ENCODE results near the gene HOTAIR. TPM values are rescaled to one million over a fixed set of nuclear protein-coding genes. Genes with fewer than 3 reads are reported as not detected.

HOTAIR gene
- total RNA-seq, 1 donor from 2014 or later, result not detected

- ATAC-seq (ENCODE audit: low read depth) (no peak), DNase-seq (no peak)
- CTCF ChIA-PET, result no interaction called here
- no peaks in the 10 kb centered on the region for H3K36me3 Mint-ChIP-seq (ENCODE audit: low read depth)
- peaks cover 4% of the 10 kb centered on the region for H3K9me3 Mint-ChIP-seq
- H3K4me3 Mint-ChIP-seq, result no peak overlapping the region
- TF ChIP-seq, protein P1, sequence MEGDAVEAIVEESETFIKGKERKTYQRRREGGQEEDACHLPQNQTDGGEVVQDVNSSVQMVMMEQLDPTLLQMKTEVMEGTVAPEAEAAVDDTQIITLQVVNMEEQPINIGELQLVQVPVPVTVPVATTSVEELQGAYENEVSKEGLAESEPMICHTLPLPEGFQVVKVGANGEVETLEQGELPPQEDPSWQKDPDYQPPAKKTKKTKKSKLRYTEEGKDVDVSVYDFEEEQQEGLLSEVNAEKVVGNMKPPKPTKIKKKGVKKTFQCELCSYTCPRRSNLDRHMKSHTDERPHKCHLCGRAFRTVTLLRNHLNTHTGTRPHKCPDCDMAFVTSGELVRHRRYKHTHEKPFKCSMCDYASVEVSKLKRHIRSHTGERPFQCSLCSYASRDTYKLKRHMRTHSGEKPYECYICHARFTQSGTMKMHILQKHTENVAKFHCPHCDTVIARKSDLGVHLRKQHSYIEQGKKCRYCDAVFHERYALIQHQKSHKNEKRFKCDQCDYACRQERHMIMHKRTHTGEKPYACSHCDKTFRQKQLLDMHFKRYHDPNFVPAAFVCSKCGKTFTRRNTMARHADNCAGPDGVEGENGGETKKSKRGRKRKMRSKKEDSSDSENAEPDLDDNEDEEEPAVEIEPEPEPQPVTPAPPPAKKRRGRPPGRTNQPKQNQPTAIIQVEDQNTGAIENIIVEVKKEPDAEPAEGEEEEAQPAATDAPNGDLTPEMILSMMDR (IDR thresholded peaks at IDR 0.05), result no peak
- peaks cover 76% of the 10 kb centered on the region for H3K27me3 Mint-ChIP-seq
- POLR2A ChIA-PET, result interaction anchor here (0.8 kb wide), 1 partner anchor 8 kb away, joined by 4 read pairs; the partner anchor contains the start of gene HOXC10
- intact Hi-C loops (cut with micrococcal nuclease), result no loop called here
- peaks cover 15% of the 10 kb centered on the region for H3K4me1 Mint-ChIP-seq
- no peak overlapping the region for H3K27ac Mint-ChIP-seq
These were observed 1.5 kb upstream of the HOTAIR start for GRCh38 chr12:53976172-53976822.

- ATAC-seq (ENCODE audit: low read depth) (no peak), DNase-seq (no peak)
- intact Hi-C loops (cut with micrococcal nuclease), result loop anchor here (2.0 kb wide), 2 partner anchors 15 to 19 kb away; no protein-coding TSS in a partner anchor
- CTCF ChIA-PET, result no interaction called here
- peak overlapping the region; percentile 63 for H3K4me3 Mint-ChIP-seq
- peaks cover 15% of the 10 kb centered on the region for H3K4me1 Mint-ChIP-seq
- TF ChIP-seq, protein P1 (IDR thresholded peaks at IDR 0.05), result no peak
- POLR2A ChIA-PET, result interaction anchor here (0.8 kb wide), 1 partner anchor 9 kb away, joined by 4 read pairs; the partner anchor contains the start of gene HOXC10
- H3K27ac Mint-ChIP-seq, result peak overlapping the region; percentile 50
- no peaks in the 10 kb centered on the region for H3K36me3 Mint-ChIP-seq (ENCODE audit: low read depth)
- H3K27me3 Mint-ChIP-seq, result peaks cover 76% of the 10 kb centered on the region
- peaks cover 4% of the 10 kb centered on the region for H3K9me3 Mint-ChIP-seq
These were observed 862 bp upstream of the HOTAIR start for GRCh38 chr12:53975479-53976152.

DNA sequence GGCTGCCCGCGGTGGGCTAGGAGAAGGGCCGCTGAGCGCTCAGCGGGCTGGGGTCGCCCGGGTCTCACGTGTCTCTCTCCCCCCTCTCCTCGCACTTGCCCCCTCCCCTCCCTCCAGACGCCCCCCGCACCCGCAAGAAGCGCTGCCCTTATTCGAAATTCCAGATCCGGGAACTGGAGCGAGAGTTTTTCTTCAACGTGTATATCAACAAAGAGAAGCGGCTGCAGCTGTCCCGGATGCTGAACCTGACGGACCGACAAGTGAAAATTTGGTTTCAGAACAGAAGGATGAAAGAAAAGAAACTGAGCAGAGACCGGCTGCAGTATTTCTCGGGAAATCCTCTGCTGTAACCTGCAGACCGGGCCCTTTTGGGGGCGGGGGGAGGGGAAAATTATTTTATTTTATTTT is 314 bp upstream of the HOTAIR start:
- Mint-ChIP-seq H3K9me3 (peaks cover 4% of the 10 kb centered on the region), H3K4me3 (peak overlapping the region; percentile 63), H3K36me3 (ENCODE audit: low read depth) (no peaks in the 10 kb centered on the region), H3K4me1 (peaks cover 15% of the 10 kb centered on the region), H3K27me3 (peaks cover 76% of the 10 kb centered on the region), H3K27ac (no peak overlapping the region)
- intact Hi-C loops (cut with micrococcal nuclease), result loop anchor here (2.0 kb wide), 2 partner anchors 14 to 20 kb away; no protein-coding TSS in a partner anchor
- ATAC-seq (ENCODE audit: low read depth), result no peak
- ChIA-PET POLR2A (no interaction called here), CTCF (no interaction called here)
- no peak for DNase-seq
- TF ChIP-seq, protein P1 (IDR thresholded peaks at IDR 0.05), result no peak

DNA sequence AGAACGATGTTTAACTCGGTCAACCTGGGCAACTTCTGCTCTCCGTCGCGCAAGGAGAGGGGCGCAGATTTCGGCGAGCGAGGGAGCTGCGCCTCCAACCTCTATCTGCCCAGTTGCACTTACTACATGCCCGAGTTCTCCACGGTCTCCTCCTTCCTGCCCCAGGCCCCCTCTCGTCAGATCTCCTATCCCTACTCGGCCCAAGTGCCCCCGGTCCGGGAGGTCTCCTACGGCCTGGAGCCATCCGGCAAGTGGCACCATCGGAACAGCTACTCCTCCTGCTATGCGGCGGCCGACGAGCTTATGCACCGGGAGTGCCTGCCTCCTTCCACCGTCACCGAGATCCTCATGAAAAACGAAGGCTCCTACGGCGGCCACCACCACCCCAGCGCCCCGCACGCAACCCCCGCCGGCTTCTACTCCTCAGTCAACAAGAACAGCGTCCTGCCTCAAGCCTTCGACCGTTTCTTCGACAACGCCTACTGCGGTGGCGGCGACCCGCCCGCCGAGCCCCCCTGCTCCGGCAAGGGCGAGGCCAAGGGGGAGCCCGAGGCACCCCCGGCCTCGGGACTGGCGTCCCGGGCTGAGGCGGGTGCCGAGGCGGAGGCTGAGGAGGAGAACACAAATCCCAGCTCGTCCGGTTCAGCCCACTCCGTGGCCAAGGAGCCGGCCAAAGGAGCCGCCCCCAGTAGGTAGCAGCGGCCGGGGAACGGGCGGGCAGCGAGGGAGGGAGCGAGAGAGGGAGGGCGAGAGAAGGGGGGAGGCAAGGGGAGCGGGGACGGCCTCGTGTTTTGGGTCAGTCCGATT is 1.3 kb downstream of the HOTAIR start:
- Mint-ChIP-seq H3K4me3 (peak overlapping the region; percentile 53), H3K27ac (peak overlapping the region; percentile 67), H3K36me3 (ENCODE audit: low read depth) (no peaks in the 10 kb centered on the region), H3K27me3 (peaks cover 71% of the 10 kb centered on the region), H3K9me3 (peaks cover 4% of the 10 kb centered on the region), H3K4me1 (peaks cover 15% of the 10 kb centered on the region)
- ChIA-PET POLR2A (no interaction called here), CTCF (no interaction called here)
- TF ChIP-seq, protein P1 (IDR thresholded peaks at IDR 0.05), result no peak
- DNase-seq, result no peak
- intact Hi-C loops (cut with micrococcal nuclease), result loop anchor here (2.0 to 5.0 kb wide), 3 partner anchors 13 to 36 kb away; partner anchors contain the start of gene HOXC13
- ATAC-seq (ENCODE audit: low read depth), result no peak

Measured in activated B cell treated with CpG ODN at 0.5 μM for 24 hours (primary cell).